Neural cell (in vitro differentiated cells): ENCODE results near the gene KCNT1. TPM values are rescaled to one million over a fixed set of nuclear protein-coding genes. Genes with fewer than 3 reads are reported as not detected.

Experiments
- H2AFZ ChIP-seq: fragments of 200-600, 300-800 bp; sonication (generic), shearing (Covaris generic); 2 replicates; pipeline ENCODE4 v1.6.0; 2014; ENCODE audit warnings: low read depth, mild to moderate bottlenecking, antibody characterized with exemption, low read length, moderate library complexity
- H3F3A ChIP-seq: fragments of 200-600 bp; shearing (Covaris generic); 2 replicates; pipeline ENCODE4 v1.6.1; 2016; ENCODE audit warnings: mild to moderate bottlenecking, moderate library complexity, mixed read lengths, antibody characterized with exemption, low read length; ENCODE audit not compliant: insufficient read depth, poor library complexity, severe bottlenecking
- H3K27ac ChIP-seq: fragments of 200-600, 300-800 bp; sonication (generic), shearing (Covaris generic); 2 replicates; pipeline ENCODE4 v1.5.1; 2014; ENCODE audit warnings: mild to moderate bottlenecking, low read length, moderate library complexity
- H3K27me3 ChIP-seq: fragments of 300-800, 200-600 bp; sonication (generic), shearing (Covaris generic); 2 replicates; pipeline ENCODE4 v1.6.0; 2014; ENCODE audit warnings: mild to moderate bottlenecking, low read depth, low read length, moderate library complexity; ENCODE audit not compliant: insufficient read depth
- H3K36me3 ChIP-seq: fragments of 300-800, 200-600 bp; sonication (generic), shearing (Covaris generic); 2 replicates; pipeline ENCODE4 v1.5.1; 2014; ENCODE audit warnings: mild to moderate bottlenecking, antibody characterized with exemption, low read length, moderate library complexity; ENCODE audit not compliant: insufficient read depth
- H3K4me2 ChIP-seq: fragments of 300-800, 200-600 bp; sonication (generic), shearing (Covaris generic); 2 replicates; pipeline ENCODE4 v1.6.0; 2014; ENCODE audit warnings: mild to moderate bottlenecking, low read length
- H3K4me3 ChIP-seq: fragments of 300-800, 200-600 bp; sonication (generic), shearing (Covaris generic); 2 replicates; pipeline ENCODE4 v1.5.1; 2014; ENCODE audit warnings: mild to moderate bottlenecking, low read length, moderate library complexity
- H3K79me2 ChIP-seq: fragments of 200-600 bp; shearing (Covaris generic); replicated peaks from 2 replicates; pipeline ENCODE4 v1.6.0; 2014; ENCODE audit warnings: mild to moderate bottlenecking, low read length, moderate library complexity; ENCODE audit not compliant: insufficient read depth
- H3K9ac ChIP-seq: fragments of 300-800, 200-600 bp; sonication (generic), shearing (Covaris generic); 2 replicates; pipeline ENCODE4 v1.6.1; 2016; ENCODE audit warnings: mild to moderate bottlenecking, low read length, mixed read lengths
- H3K9me2 ChIP-seq: fragments of 200-600 bp; shearing (Covaris generic); 2 replicates; pipeline ENCODE4 v1.6.1; 2016; ENCODE audit warnings: mild to moderate bottlenecking, low read length, mixed read lengths; ENCODE audit not compliant: insufficient read depth
- H3K9me3 ChIP-seq: fragments of 200-600, 300-800 bp; sonication (generic), shearing (Covaris generic); 2 replicates; pipeline ENCODE4 v1.6.1; 2016; ENCODE audit warnings: mild to moderate bottlenecking, mixed run types, low read length, moderate library complexity, mixed read lengths
- H4K20me1 ChIP-seq: fragments of 200-600 bp; shearing (Covaris generic); 2 replicates; pipeline ENCODE4 v1.6.1; 2016; ENCODE audit warnings: mild to moderate bottlenecking, mixed run types; ENCODE audit not compliant: insufficient read depth
- CTCF ChIP-seq: fragments of 450-650 bp; IDR thresholded peaks from 2 replicates; pipeline ENCODE4 v1.5.1; 2014; ENCODE audit warnings: antibody characterized with exemption, mild to moderate bottlenecking, moderate library complexity; ENCODE audit not compliant: poor library complexity, severe bottlenecking
- EP300 ChIP-seq: fragments of 450-650 bp; conservative IDR thresholded peaks from 2 replicates; pipeline ENCODE4 v1.6.1; 2014; ENCODE audit warnings: antibody characterized with exemption, mild to moderate bottlenecking, moderate library complexity; ENCODE audit not compliant: poor library complexity, severe bottlenecking
- EZH2 ChIP-seq: fragments of 200-600, 300-800 bp; shearing (Covaris generic), sonication (generic); IDR thresholded peaks from 2 replicates; pipeline ENCODE4 v1.6.1; 2014; ENCODE audit warnings: antibody characterized with exemption, low read length, borderline replicate concordance, mild to moderate bottlenecking; ENCODE audit not compliant: insufficient read depth, poor library complexity, severe bottlenecking
- MXI1 ChIP-seq: fragments of 450-650 bp; conservative IDR thresholded peaks from 2 replicates; pipeline ENCODE4 v1.6.1; 2014; ENCODE audit warnings: antibody characterized with exemption, mild to moderate bottlenecking; ENCODE audit not compliant: poor library complexity, severe bottlenecking
- POLR2AphosphoS5 ChIP-seq: IDR thresholded peaks from 2 replicates; pipeline ENCODE4 v1.6.1; 2012
- RAD21 ChIP-seq: fragments of 450-650 bp; conservative IDR thresholded peaks from 2 replicates; pipeline ENCODE4 v1.6.1; 2014; ENCODE audit warnings: antibody characterized with exemption, mild to moderate bottlenecking, moderate library complexity
- REST ChIP-seq: IDR thresholded peaks from 2 replicates; pipeline ENCODE4 v1.6.1; 2012; ENCODE audit warnings: borderline replicate concordance
- SMC3 ChIP-seq: fragments of 450-650 bp; conservative IDR thresholded peaks from 2 replicates; pipeline ENCODE4 v1.6.1; 2014; ENCODE audit warnings: antibody characterized with exemption, mild to moderate bottlenecking, moderate library complexity; ENCODE audit not compliant: poor library complexity
- TAF1 ChIP-seq: IDR thresholded peaks from 2 replicates; pipeline ENCODE4 v1.6.1; 2012; ENCODE audit warnings: low read depth
- polyA plus RNA-seq: library from polyadenylated mRNA; depleted of rRNA; stranded (reverse); fragments of >200 nt; gene quantifications from 2 replicates; pipeline ENCODE4 v1.2.3, GENCODE V29; 2014

KCNT1 gene
- polyA plus RNA-seq, 1 donor from 2014 or later = 0.67 TPM

- no peaks in the 10 kb centered on the region for H3K36me3 ChIP-seq
- H2AFZ ChIP-seq = no peak overlapping the region
- H3K9ac ChIP-seq = no peak overlapping the region
- TF ChIP-seq TAF1 (no peak), SMC3 (no peak), MXI1 (no peak), EZH2 (no peak), EP300 (no peak), CTCF (no peak), POLR2AphosphoS5 (no peak), RAD21 (no peak), REST (no peak)
- no peak overlapping the region for H3K4me2 ChIP-seq
- peaks cover 16% of the 10 kb centered on the region for H3K27me3 ChIP-seq
- no peak overlapping the region for H3K27ac ChIP-seq
- no peaks in the 10 kb centered on the region for H3K9me2 ChIP-seq
- no peaks in the 10 kb centered on the region for H3K9me3 ChIP-seq
- H3F3A ChIP-seq = no peaks in the 10 kb centered on the region
- H3K79me2 ChIP-seq = no peaks in the 10 kb centered on the region
- H4K20me1 ChIP-seq = no peaks in the 10 kb centered on the region
- no peak overlapping the region for H3K4me3 ChIP-seq
Measured at GRCh38 chr9:135739271-135740220, 37.6 kb downstream of the KCNT1 start.

GRCh38 chr9:135741276-135742219, 39.6 kb downstream of the KCNT1 start:
- Histone ChIP-seq H3K27ac (no peak overlapping the region), H3K9me3 (no peaks in the 10 kb centered on the region), H3K79me2 (no peaks in the 10 kb centered on the region), H3K27me3 (peaks cover 11% of the 10 kb centered on the region), H3K36me3 (no peaks in the 10 kb centered on the region), H3K9me2 (no peaks in the 10 kb centered on the region), H4K20me1 (no peaks in the 10 kb centered on the region), H3K4me2 (no peak overlapping the region), H2AFZ (no peak overlapping the region), H3K9ac (no peak overlapping the region), H3F3A (no peaks in the 10 kb centered on the region), H3K4me3 (no peak overlapping the region)
- TF ChIP-seq REST (no peak), EP300 (no peak)
